Sciatic nerve (tissue), 2 donors: ENCODE measurements around the gene COL18A1. TPM values are rescaled to one million over a fixed set of nuclear protein-coding genes. Genes with fewer than 3 reads are reported as not detected.

Experiments
- ATAC-seq: fragments of 200-7000 bp; cut with Tn5 transposase; one replicate; pipeline ENCODE4 v1.9.1; 2020; ENCODE audit warnings: mild to moderate bottlenecking, moderate library complexity
- DNase-seq: peaks from one replicate; pipeline ENCODE4 v3.0.0-alpha.2; 2020; ENCODE audit warnings: low spot score
- intact Hi-C: fragments of 100-400 bp; cut with DNase I; formaldehyde crosslinking; loops from one replicate; pipeline ENCODE4 v1.14.2; 2022
- total RNA-seq: library from RNA; stranded (reverse); fragmentation: NEBNext Ultra II Directional; extraction: Animal tissue kit (Norgen Biotek cat#: 25700); gene quantifications from one replicate; pipeline ENCODE4 v1.2.1, GENCODE V29; 2021
- donor health status: DM: no; HTN: no; CAD: no.
- donor health status: DM: no; HTN: no; CAD: no.

COL18A1 gene
- total RNA-seq, 1 donor from 2014 or later: 129 TPM

- intact Hi-C loops: no loop called here
- DNase-seq: peak; percentile 54
- ATAC-seq: no peak
Observed at GRCh38 chr21:45392573-45392971, 12.4 kb upstream of the COL18A1 start.

- DNase-seq (peak; percentile 45), ATAC-seq (no peak)
- intact Hi-C loops: no loop called here
Observed at GRCh38 chr21:45393021-45393420, 11.9 kb upstream of the COL18A1 start.

GRCh38 chr21:45393833-45394638 is 10.9 kb upstream of the COL18A1 start:
- DNase-seq: peak; percentile 39
- intact Hi-C loops: no loop called here
- ATAC-seq: no peak

GRCh38 chr21:45396620-45396995 is 8.4 kb upstream of the COL18A1 start:
- peak; percentile 45 for DNase-seq
- intact Hi-C loops: no loop called here
- no peak for ATAC-seq

- ATAC-seq (no peak), DNase-seq (no peak)
- intact Hi-C loops: no loop called here
Observed at GRCh38 chr21:45397381-45397780, 7.6 kb upstream of the COL18A1 start.

- ATAC-seq (no peak), DNase-seq (no peak)
- intact Hi-C loops: no loop called here
Observed at GRCh38 chr21:45401054-45401518, 3.9 kb upstream of the COL18A1 start.

- intact Hi-C loops: no loop called here
- ATAC-seq: no peak
- peak; percentile 49 for DNase-seq
Observed at GRCh38 chr21:45401916-45402900, 2.8 kb upstream of the COL18A1 start.

GRCh38 chr21:45403133-45403824 is 1.7 kb upstream of the COL18A1 start:
- intact Hi-C loops: no loop called here
- ATAC-seq (no peak), DNase-seq (no peak)

GRCh38 chr21:45403825-45404729 is 888 bp upstream of the COL18A1 start:
- intact Hi-C loops: no loop called here
- ATAC-seq (peak; percentile 70), DNase-seq (peak; percentile 77)

GRCh38 chr21:45405271-45405818 is 380 bp downstream of the COL18A1 start:
- ATAC-seq: peak; percentile 48
- DNase-seq: peak; percentile 79
- intact Hi-C loops: no loop called here

- ATAC-seq (peak; percentile 40), DNase-seq (no peak)
- intact Hi-C loops: no loop called here
Observed at GRCh38 chr21:45405819-45406762, 1.1 kb downstream of the COL18A1 start.

- ATAC-seq: peak; percentile 42
- no peak for DNase-seq
- intact Hi-C loops: no loop called here
Observed at GRCh38 chr21:45406801-45407628, 2.0 kb downstream of the COL18A1 start.

GRCh38 chr21:45407629-45408247 is 2.8 kb downstream of the COL18A1 start:
- intact Hi-C loops: no loop called here
- ATAC-seq: no peak
- no peak for DNase-seq

GRCh38 chr21:45408271-45408791 is 3.4 kb downstream of the COL18A1 start:
- intact Hi-C loops: no loop called here
- DNase-seq (no peak), ATAC-seq (no peak)

- no peak for ATAC-seq
- intact Hi-C loops: no loop called here
- DNase-seq: no peak
Observed at GRCh38 chr21:45408801-45409261, 3.9 kb downstream of the COL18A1 start.
